ENCODE data around the gene RBL2.

GRCh38 chr16:53458635-53459034, 24.4 kb downstream of the RBL2 start:
- no peak for TF ChIP-seq CTCF (conservative IDR thresholded peaks at IDR 0.05; ENCODE audit: low read depth, low read length)
- TF ChIP-seq EZH2 (IDR thresholded peaks at IDR 0.05; ENCODE audit: borderline replicate concordance, low read depth, low read length, poor library complexity, severe bottlenecking) = no peak

Measured in A673 (cell line).